CD14-positive monocyte (primary cell): ENCODE results near the gene UBXN7. TPM values are rescaled to one million over a fixed set of nuclear protein-coding genes. Genes with fewer than 3 reads are reported as not detected.

ENCODE experiments used
- DNase-seq, 3 donors: peaks; one replicate each; pipeline ENCODE4 v3.0.0-alpha.2; 2011 to 2022
- H2AFZ ChIP-seq: 2 replicates; pipeline ENCODE4 v1.6.0; 2012; ENCODE audit warnings: mild to moderate bottlenecking, low read depth, low read length, inconsistent platforms; ENCODE audit not compliant: insufficient read depth, poor library complexity, severe bottlenecking
- H3K27ac ChIP-seq, 2 donors: 1 replicate in 1 of 2; 2 replicates in 1 of 2; pipeline ENCODE4 v1.5.1; 2012 to 2013; ENCODE audit warnings: low read length in 2 of 2, control low read depth in 1 of 2, inconsistent platforms in 1 of 2, low read depth in 1 of 2, mild to moderate bottlenecking in 1 of 2
- H3K27me3 ChIP-seq, 2 donors: one replicate each; pipeline versions ENCODE4 v1.6.0 to v1.6.1; 2011 to 2013; ENCODE audit warnings: low read length in 2 of 2; ENCODE audit not compliant: control insufficient read depth in 2 of 2, insufficient read depth in 2 of 2
- H3K36me3 ChIP-seq, 2 donors: replicated peaks in 1 of 2; 1 replicate in 1 of 2; 2 replicates in 1 of 2; pipeline versions ENCODE4 v1.5.1 to v1.6.1; 2012 to 2013; ENCODE audit warnings: low read length in 2 of 2, control low read depth in 1 of 2, inconsistent platforms in 1 of 2, mild to moderate bottlenecking in 1 of 2; ENCODE audit not compliant: insufficient read depth in 2 of 2, control insufficient read depth in 1 of 2
- H3K4me1 ChIP-seq, 2 donors: 1 replicate in 1 of 2; 2 replicates in 1 of 2; pipeline versions ENCODE4 v1.5.1 to v1.6.1; 2012 to 2013; ENCODE audit warnings: low read length in 2 of 2, control low read depth in 1 of 2, inconsistent platforms in 1 of 2, mild to moderate bottlenecking in 1 of 2, moderate library complexity in 1 of 2; ENCODE audit not compliant: insufficient read depth in 2 of 2, control insufficient read depth in 1 of 2
- H3K4me2 ChIP-seq: replicated peaks from 2 replicates; pipeline ENCODE3; 2012; ENCODE audit warnings: low read length, moderate library complexity, mild to moderate bottlenecking; ENCODE audit not compliant: poor library complexity, severe bottlenecking; ENCODE audit errors: extremely low read depth
- H3K4me3 ChIP-seq, 3 experiments: fragments of 200-600 bp in 1 of 3; sonication (generic) in 1 of 3; replicated peaks in 1 of 3; 1 replicate in 2 of 3; 2 replicates in 1 of 3; pipeline ENCODE4 v1.5.1; 2011 to 2013; ENCODE audit warnings: low read length in 3 of 3, mild to moderate bottlenecking in 3 of 3, control low read depth in 2 of 3, low read depth in 2 of 3, inconsistent platforms in 1 of 3, moderate library complexity in 1 of 3
- H3K79me2 ChIP-seq: 2 replicates; pipeline ENCODE4 v1.6.0; 2012; ENCODE audit warnings: mild to moderate bottlenecking, control low read depth, inconsistent platforms, low read length, moderate library complexity; ENCODE audit not compliant: insufficient read depth
- H3K9ac ChIP-seq: 2 replicates; pipeline ENCODE4 v1.6.0; 2017; ENCODE audit warnings: low read length, mild to moderate bottlenecking; ENCODE audit not compliant: insufficient read depth, poor library complexity, severe bottlenecking
- H3K9me3 ChIP-seq, 2 donors: replicated peaks in 1 of 2; 1 replicate in 1 of 2; 2 replicates in 1 of 2; pipeline versions ENCODE4 v1.5.1 to v1.6.1; 2012 to 2013; ENCODE audit warnings: low read length in 2 of 2, control low read depth in 1 of 2; ENCODE audit not compliant: control insufficient read depth in 1 of 2, insufficient read depth in 1 of 2
- H4K20me1 ChIP-seq: 2 replicates; pipeline ENCODE4 v1.6.0; 2012; ENCODE audit warnings: mild to moderate bottlenecking, low read length, control low read depth, moderate library complexity; ENCODE audit not compliant: insufficient read depth
- H3K27ac Mint-ChIP-seq, 7 donors: one replicate each; pipeline ENCODE4 v1.8.0; 2020; ENCODE audit warnings: mild to moderate bottlenecking in 7 of 7, mixed read lengths in 7 of 7, moderate library complexity in 6 of 7, inconsistent platforms in 2 of 7
- H3K27me3 Mint-ChIP-seq, 3 donors: one replicate each; pipeline ENCODE4 v1.8.0; 2021 to 2022; ENCODE audit warnings: low read depth in 3 of 3, mild to moderate bottlenecking in 3 of 3, mixed read lengths in 3 of 3, moderate library complexity in 3 of 3, inconsistent platforms in 1 of 3
- H3K36me3 Mint-ChIP-seq, 2 donors: one replicate each; pipeline ENCODE4 v1.8.0; 2020; ENCODE audit warnings: mixed read lengths in 2 of 2, inconsistent platforms in 1 of 2, mild to moderate bottlenecking in 1 of 2
- H3K4me1 Mint-ChIP-seq: one replicate; pipeline ENCODE4 v1.8.0; 2020; ENCODE audit warnings: mild to moderate bottlenecking, mixed read lengths
- H3K4me3 Mint-ChIP-seq, 2 donors: one replicate each; pipeline ENCODE4 v1.8.0; 2020; ENCODE audit warnings: mild to moderate bottlenecking in 2 of 2, mixed read lengths in 2 of 2, moderate library complexity in 1 of 2
- H3K9me3 Mint-ChIP-seq, 7 donors: one replicate each; pipeline ENCODE4 v1.8.0; 2020 to 2022; ENCODE audit warnings: mixed read lengths in 7 of 7, mild to moderate bottlenecking in 6 of 7, moderate library complexity in 6 of 7, inconsistent platforms in 2 of 7
- WGBS: methylation state at CpG from one replicate; pipeline ENCODE4 v1.1.5; 2013; ENCODE audit warnings: missing lambda C conversion rate; ENCODE audit not compliant: insufficient coverage; 5-methylcytosine and 5-hydroxymethylcytosine counted together
- intact Hi-C, 2 donors: fragments of 100-400 bp; cut with micrococcal nuclease; formaldehyde crosslinking; loops; one replicate each; pipeline versions ENCODE4 v1.15.0 to v1.15.1; 2023
- polyA plus RNA-seq, 3 donors: library from polyadenylated mRNA; depleted of rRNA in 1 of 3; unstranded in 2 of 3; stranded (reverse) in 1 of 3; fragments of 300-500 nt in 2 of 3; fragments of >200 nt in 1 of 3; fragmentation: Illumina TruSeq in 2 of 3; gene quantifications; 1 replicate in 2 of 3; 2 replicates in 1 of 3; pipeline ENCODE4 v1.2.3, GENCODE V29; 2012 to 2021
- TF ChIP-seq, protein P1 (sequence below): fragments of 200-600 bp; IDR thresholded peaks from one replicate; pipeline ENCODE4 v1.8.0; 2022; ENCODE audit warnings: antibody characterized with exemption, mild to moderate bottlenecking

UBXN7 gene
- polyA plus RNA-seq, 3 donors: 10.5 to 15.8 (median 13.6) TPM

- WGBS: 79% methylated on average over 4 of the region's 6 CpGs
- no peaks in the 10 kb centered on the region for H3K79me2 ChIP-seq
- H3K36me3 ChIP-seq: no peaks in the 10 kb centered on the region
- H3K4me3 ChIP-seq: no peak overlapping the region
- TF ChIP-seq, protein P1, sequence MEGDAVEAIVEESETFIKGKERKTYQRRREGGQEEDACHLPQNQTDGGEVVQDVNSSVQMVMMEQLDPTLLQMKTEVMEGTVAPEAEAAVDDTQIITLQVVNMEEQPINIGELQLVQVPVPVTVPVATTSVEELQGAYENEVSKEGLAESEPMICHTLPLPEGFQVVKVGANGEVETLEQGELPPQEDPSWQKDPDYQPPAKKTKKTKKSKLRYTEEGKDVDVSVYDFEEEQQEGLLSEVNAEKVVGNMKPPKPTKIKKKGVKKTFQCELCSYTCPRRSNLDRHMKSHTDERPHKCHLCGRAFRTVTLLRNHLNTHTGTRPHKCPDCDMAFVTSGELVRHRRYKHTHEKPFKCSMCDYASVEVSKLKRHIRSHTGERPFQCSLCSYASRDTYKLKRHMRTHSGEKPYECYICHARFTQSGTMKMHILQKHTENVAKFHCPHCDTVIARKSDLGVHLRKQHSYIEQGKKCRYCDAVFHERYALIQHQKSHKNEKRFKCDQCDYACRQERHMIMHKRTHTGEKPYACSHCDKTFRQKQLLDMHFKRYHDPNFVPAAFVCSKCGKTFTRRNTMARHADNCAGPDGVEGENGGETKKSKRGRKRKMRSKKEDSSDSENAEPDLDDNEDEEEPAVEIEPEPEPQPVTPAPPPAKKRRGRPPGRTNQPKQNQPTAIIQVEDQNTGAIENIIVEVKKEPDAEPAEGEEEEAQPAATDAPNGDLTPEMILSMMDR: no peak
- peaks cover 0 to 1% (median 0%) of the 10 kb centered on the region in 7 donors for H3K9me3 Mint-ChIP-seq
- no peaks in the 10 kb centered on the region for H3K9me3 ChIP-seq
- no peak overlapping the region for H3K4me3 Mint-ChIP-seq
- intact Hi-C loops: no loop called here
- H3K27me3 Mint-ChIP-seq: peaks cover 2 to 11% (median 5%) of the 10 kb centered on the region in 3 donors
- no peak overlapping the region for H3K9ac ChIP-seq
- H3K27me3 ChIP-seq: no peaks in the 10 kb centered on the region
- no peaks in the 10 kb centered on the region for H3K36me3 Mint-ChIP-seq
- H3K4me1 Mint-ChIP-seq: peaks cover 7% of the 10 kb centered on the region
- no peak overlapping the region for H2AFZ ChIP-seq
- no peak overlapping the region for H3K27ac ChIP-seq
- no peak overlapping the region for H3K27ac Mint-ChIP-seq
- no peaks in the 10 kb centered on the region for H4K20me1 ChIP-seq
- DNase-seq: no peak
- no peak overlapping the region for H3K4me2 ChIP-seq
- peaks cover under 1 to 6% of the 10 kb centered on the region in 2 donors for H3K4me1 ChIP-seq
These were observed 104.8 kb downstream of the UBXN7 start for GRCh38 chr3:196327405-196327804.

GRCh38 chr3:196326936-196327335, 105.3 kb downstream of the UBXN7 start:
- no peak overlapping the region for H3K4me3 Mint-ChIP-seq
- Histone ChIP-seq H2AFZ (no peak overlapping the region), H3K4me3 (no peak overlapping the region), H3K79me2 (no peaks in the 10 kb centered on the region), H3K27me3 (no peaks in the 10 kb centered on the region), H3K27ac (no peak overlapping the region), H3K4me1 (peaks cover 5 to 11% of the 10 kb centered on the region in 2 donors), H3K4me2 (no peak overlapping the region), H3K9me3 (no peaks in the 10 kb centered on the region), H3K9ac (no peak overlapping the region), H4K20me1 (no peaks in the 10 kb centered on the region), H3K36me3 (no peaks in the 10 kb centered on the region)
- no peaks in the 10 kb centered on the region for H3K36me3 Mint-ChIP-seq
- TF ChIP-seq, protein P1: no peak
- WGBS: 89% methylated on average over 9 of the region's 9 CpGs
- H3K27me3 Mint-ChIP-seq: peaks cover 2 to 11% (median 4%) of the 10 kb centered on the region in 3 donors
- intact Hi-C loops: no loop called here
- H3K4me1 Mint-ChIP-seq: peaks cover 12% of the 10 kb centered on the region
- peaks cover 0 to 1% (median 0%) of the 10 kb centered on the region in 7 donors for H3K9me3 Mint-ChIP-seq
- H3K27ac Mint-ChIP-seq: no peak overlapping the region
- DNase-seq: no peak
